GM19455 (cell line): ENCODE data around the gene PPARD.
"Not testable (repeated sequence)": the region's sequence is repeated elsewhere in the genome, so short reads cannot be mapped to it uniquely, and the experiment has no call there.

Experiments
- ATAC-seq: cut with Tn5 transposase; IDR thresholded peaks from one replicate; pipeline ENCODE4 v1.9.1; 2021; ENCODE audit not compliant: unreplicated experiment

Gene PPARD

DNA sequence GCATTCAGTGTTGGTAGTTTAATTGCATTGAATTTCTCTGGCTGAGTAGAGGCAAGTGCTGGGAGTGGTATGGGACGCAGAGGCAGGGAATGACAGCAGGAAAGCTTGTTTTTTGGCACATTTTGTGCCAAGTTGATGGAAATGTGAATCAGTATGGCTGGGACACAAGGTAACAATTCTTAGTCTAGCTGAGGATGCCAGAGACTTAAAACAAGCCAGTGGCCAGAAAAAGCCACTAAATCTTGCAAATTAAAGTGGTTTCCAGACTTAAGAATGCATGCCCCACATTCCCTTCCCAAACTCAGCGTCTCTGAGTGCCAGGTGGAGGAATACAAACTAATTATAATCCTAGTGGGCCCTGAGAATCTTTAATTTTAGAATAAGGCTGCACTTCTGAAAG is 35.9 kb downstream of the PPARD start:
- no peak for ATAC-seq

DNA sequence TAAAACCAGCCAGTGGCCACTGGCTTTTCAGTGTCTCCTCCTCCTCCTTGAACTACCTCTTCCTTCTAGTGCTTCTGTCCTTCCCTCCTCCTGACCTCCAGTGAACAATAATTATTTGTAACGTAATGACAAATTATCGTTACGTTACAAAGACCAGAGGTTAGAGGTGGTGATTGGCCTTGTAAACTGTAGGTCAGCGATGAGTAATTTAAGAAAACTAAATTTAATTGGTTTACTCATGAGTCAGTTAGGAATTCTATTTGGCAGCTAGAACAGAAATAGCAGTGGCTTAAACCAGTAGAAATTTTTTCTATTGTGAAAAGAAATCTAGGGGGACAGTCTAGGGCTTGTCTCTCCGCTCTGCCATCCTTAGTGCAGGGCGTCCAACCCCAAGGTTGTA is 38.8 kb downstream of the PPARD start:
- ATAC-seq: no peak

DNA sequence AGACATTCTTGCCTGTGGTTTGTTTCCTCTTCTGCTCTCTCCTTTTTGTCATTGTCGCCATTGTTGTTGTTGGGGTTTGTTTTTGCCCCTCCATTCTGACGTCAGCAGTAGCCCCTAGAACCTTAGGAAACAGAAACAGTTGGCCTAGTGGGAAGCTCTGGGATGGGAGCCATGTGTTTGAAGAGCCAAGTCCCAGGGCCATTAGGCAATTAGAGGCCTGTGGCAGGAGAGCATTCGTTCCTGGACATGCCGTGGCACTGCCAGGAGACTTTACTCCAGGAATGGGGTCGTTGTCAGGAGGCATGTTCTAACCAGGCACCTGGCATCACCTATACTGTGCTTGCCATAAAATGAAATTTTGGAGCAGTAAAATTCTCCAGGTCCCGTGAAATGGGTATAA is 39.7 kb downstream of the PPARD start:
- no peak for ATAC-seq

DNA sequence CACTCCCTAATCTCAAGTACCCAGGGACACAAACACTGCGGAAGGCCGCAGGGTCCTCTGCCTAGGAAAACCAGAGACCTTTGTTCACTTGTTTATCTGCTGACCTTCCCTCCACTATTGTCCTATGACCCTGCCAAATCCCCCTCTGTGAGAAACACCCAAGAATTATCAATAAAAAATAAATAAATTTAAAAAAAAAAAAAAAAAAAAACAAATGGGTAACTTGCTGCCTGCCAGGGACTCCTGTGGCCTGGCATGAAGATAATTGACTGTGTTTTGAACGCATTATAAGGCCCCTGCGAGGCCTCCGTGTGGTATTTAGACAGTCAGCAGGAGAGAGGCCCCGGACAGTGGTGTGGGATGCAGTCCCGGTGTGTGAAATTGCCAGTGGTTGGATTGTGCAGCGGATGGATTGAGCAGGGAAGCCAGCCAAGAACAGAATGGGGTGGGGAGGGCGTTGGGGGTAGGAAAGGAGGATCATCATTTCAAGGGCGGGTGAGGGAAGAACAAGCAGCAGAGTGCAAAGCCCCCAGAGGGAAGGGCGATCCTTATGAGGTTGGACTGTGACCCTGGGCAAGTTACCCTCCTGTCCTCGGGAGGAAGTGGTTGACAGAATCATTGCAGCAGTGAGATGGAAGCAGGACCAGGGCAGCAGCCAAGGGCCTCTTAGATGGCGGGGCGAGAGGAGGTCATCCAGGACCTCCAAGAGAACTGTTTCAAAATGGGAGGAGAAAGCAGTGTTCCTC is 43.3 kb downstream of the PPARD start:
- no peak for ATAC-seq

DNA sequence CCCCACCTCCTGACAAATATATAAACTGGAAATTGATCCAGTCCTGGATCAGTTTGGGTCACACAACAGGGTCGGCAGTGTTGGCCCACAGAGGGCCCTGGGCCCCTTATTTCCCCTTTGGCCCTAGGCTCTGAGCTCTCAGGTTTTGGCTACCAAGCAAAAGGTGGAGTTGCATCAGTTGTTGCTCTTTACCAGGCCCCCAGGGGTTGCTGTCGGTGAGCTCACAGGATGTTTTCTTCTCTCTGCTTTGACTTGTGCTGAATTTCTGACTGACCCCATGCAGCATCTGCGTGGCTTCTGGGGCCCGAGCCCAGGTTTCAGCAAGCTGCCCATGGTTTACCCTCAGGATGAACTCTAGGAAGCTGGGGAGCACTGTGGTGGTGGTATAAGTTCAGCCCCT is 44.6 kb downstream of the PPARD start:
- no peak for ATAC-seq

DNA sequence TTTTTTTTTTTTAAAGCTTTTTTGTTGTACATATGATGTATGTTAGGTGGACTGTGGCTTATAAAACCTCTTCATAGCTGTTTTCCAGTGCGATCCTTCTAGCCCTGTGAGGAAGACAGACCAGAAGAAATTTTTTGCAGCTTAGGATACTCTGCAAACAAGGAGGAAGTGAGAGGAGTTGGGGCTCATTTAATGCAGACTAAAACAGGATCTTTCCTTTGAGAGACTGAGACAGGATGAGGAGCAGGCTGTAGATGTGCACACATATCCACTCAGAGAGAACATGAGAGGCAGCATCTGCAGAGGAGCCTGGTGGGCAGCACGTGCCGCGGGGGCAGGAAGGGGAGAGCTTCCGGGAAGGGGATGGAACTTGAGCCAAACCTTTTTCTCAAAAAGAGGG is 45.7 kb downstream of the PPARD start:
- no peak for ATAC-seq

DNA sequence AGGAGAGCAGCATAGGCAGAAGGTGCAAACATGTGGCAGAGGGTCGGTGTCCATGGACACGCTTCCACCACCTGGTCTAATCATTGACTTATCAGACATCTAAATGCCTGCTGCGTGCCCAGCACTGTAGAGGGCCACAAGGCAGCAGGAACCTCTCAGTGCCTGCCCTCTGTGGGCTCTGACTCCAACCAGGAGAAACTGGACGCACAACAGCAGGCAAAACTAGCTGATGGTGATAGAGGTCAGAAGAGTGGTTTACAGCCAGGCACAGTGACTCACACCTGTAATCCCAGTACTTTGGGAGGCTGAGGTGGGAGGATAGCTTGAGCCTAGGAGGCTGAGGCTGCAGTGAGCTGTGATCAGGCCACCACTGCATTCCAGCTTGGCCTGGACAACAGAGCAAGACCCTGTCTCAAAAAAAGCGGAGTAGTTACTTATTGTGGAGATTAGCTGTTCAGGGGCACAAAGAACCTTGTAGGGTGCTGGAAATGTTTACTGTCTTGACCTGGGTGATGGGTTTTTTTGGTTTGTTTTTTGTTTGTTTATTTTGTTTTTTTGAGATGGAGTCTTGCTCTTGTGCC is 46.5 kb downstream of the PPARD start:
- ATAC-seq: no peak

DNA sequence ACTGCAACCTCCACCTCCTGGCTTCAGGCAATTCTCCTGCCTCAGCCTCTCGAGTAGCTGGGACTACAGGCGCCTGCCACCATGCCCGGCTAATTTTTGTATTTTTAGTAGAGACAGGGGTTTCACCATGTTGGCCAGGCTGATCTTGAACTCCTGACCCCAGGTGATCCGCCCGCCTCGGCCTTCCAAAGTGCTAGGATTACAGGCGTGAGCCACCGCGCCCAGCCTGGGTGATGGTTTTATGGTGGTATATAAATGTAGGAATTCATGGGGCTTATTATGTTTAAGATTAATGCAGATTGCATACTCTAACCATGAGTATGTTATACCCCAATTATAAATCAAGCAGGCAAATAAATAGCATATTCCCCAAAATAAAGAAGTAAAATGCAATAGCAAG is 47.0 kb downstream of the PPARD start:
- not testable (repeated sequence) for ATAC-seq

DNA sequence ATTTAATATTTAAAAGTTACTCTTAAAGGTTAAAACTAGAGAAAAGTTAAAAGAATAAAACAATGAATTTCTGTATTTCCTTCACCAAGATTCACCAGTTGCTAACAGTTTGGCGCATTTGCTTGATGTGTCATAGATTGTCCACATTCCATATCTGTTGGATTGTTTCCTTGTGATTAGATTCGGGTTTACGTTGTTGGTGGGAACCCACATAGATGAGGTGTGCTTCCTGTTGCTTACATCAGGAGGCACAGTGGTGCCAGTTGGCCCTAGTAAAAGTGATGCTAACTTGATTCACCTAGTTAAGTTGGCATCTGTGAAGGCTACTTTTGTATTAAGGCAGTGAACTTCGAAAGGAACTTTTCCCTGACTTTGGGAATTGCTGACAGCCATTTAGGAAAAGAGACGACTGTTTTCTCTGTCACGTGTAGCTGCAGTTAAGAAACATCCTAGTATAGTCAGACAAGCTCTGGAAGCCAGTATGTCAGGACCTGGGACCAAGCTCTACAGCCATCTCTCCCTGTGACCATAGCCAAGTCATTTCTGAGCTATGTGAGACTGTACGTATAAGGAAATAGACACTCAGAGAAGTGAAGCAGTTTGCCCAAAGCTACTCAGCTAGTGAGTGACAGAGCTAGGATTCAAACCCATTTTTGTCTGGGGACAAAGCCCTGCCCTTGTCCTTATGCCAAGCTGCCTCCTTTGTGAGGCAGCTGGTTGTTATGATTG is 49.0 kb downstream of the PPARD start:
- no peak for ATAC-seq

DNA sequence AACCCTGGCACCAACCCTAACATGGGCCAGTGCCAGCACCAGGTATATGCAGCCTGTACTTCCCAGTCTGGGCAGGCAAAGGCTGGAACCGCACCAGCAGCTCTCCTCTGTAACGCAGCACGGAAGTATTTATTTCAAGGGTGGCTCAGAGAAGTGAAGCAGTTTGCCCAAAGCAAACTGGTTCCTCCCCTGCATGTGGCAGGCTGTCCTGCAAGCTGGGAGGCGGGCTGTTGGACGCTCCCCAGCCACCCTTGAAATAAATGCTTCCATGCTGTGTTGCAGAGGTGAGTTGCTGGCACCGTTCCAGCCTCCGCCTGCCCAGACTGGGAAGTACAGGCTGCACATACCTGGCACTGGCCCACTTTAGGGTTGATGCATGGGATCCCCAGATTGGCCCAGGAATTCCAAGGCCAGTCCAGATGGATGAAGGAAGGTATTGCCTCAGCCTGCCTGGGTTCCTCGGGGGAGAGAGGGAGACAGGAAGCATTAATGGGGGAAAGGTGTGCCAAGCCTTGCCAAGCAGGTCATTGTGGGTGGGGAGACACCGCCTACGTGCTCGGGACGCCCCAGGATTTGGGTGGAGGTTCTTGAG is 49.8 kb downstream of the PPARD start:
- no peak for ATAC-seq

DNA sequence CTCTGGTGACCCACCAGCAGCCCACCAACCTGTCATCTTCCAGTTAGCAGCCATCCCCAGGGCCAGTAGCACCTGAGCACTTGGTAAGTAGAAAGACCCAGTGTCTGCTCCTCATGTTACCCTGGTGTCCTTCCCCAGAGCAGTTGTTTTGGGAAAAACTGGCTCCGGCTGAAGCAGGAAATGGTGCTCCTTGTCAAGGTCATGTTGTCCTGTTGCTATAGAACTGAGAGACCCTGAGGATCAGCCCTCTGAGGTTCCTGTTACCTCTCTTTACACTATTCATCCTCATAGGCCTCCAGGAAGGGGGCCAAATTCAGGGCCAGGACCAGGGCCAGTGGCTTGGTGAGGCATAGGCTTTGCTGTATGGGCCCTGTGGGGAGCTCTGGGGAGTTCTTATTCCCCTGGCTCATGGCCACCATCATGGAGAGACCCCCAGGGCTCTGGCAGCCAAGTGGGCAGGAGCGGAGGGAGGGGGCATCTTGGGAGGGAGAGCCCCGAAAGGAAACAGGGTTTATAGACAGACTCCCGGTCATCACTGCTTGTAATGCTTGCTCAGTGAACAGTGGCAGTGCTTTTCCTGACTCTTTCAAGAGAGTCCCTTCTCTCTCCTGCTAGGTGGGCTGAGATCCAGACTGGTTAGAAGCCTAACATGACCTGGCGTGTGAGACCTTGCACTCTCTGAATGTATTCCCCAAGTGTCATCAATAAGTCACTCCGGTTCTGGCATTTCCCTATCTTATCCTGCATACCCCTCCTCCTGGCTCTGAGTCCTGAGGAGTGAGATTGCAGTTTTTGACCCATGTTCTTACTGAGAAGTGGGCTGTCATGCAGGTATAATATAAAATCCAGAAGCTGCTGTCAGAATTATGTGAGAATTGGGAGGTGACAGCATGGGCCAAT is 50.7 kb downstream of the PPARD start:
- no peak for ATAC-seq

DNA sequence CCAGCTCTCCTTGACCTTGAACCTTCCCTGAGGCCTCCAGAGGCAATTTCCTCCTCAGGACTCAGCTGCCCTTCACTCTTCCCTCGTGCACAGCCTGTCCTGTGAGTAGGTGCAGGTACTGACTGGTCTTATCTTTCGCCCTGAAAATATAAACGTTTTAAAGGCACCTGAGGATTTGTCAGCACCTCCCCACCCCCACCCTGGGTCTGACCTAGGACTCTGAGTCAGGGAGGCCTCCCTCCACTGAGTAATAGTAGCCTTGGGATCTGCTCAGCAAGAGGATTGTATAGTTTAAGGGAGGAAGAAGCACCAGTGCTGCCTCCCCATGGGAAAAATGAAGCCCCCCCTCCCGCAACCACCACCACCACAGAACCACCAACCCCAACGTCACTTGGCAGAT is 54.6 kb downstream of the PPARD start:
- ATAC-seq: no peak

DNA sequence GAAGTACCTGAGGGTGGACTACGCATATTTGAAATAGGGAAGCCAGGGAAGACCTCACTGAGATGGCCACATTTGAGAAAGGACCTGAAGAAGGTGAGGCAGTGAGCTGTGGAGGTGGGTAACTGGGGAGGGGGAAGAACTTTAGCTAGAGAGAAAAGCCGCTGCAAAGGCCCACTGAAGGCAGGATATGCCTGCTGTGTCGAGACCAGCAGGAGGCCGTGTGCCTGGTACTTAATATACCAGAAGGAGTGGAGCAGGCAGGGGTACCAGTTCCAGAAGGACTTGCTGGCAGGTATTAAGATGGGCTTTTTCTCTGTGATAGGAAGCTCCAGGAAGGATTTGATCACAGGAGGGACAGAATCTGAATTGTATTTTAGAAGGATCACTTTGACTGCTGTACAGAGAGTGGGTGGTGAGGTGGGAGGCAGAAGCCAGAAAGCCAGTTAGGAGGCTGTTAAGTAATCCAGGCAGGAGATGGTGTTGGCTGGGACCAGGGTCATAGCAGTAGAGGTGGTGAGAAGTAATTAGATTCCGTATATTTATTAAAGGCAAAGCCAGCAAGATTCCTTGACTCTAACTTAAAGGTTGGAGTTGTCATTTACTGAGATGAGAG is 55.6 kb downstream of the PPARD start:
- ATAC-seq: no peak

DNA sequence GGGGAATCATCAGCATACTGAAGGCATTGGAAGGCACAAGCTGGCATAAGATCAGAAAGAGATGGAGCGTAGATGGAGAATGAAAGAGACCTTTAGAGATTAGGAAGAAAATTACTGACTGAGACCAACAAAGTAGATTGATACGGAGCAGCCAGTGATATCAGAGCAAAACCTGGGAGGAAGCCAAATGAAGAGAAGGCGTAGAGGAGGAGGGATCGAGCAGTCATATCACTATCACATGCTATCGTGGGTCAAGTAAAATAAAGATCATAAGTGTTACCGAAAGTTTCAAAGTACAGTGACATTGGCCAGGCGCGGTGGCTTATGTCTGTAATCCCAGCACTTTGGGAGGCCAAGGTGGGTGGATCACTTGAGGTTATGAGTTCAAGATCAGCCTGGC is 56.2 kb downstream of the PPARD start:
- no peak for ATAC-seq

DNA sequence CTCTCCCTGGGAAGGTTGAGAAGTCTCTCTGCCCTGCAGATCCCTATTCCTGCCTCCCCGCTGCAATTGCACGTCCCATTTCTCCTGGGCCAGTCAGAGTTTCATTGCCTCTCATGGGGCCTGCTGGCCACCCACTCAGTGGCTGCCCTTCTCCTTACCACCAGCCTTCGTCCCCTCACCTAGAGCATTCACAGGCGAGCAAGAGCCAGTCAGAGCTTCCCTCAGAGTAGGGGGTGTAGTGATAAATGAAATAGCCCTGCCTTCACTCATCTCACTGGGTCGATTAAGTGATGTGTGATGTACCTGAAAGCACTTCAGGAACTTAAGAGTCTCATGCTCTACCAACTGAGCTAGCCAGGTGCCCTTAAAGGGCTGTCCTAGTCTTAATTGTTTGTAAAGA is 57.8 kb downstream of the PPARD start:
- ATAC-seq: no peak

DNA sequence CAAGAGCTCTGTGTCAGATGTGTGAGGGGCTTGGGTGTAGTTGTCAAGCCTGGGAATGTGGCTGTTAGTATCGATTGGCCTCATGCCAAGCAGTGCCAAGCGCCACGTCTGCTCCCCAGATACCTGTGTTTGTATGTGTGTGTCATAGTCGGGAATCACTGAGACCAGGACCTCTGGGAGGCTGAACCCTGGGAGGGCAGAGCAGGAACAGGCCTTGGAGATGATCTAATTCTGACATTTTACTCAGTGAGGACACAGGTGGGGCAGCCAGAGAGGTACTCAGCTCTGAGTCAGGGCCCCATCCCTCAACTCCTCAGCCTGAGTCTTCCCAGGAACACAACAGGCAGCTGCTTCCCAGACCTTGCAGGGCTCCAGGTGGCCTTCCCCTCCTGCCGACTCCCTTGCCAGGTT is 58.5 kb downstream of the PPARD start:
- ATAC-seq: no peak

DNA sequence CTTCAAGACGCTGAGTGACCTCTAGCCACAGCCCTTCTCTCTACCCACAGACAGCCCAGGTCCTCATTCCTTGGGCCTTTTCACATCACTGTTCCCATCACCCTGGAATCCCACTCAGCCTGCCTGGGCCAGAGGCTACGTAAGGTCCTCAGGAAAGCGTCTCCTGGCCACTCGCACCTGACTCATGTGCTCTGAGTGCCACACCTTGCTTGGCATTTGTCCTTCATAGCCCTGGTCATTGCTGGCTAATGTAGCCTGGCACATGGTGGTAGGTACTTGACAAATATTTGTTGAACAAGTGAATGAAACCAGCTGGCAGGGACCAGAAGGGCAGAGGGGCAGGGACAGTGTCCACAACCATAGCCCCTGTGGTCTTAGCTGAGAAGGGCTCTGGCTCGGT is 59.2 kb downstream of the PPARD start:
- ATAC-seq: no peak

DNA sequence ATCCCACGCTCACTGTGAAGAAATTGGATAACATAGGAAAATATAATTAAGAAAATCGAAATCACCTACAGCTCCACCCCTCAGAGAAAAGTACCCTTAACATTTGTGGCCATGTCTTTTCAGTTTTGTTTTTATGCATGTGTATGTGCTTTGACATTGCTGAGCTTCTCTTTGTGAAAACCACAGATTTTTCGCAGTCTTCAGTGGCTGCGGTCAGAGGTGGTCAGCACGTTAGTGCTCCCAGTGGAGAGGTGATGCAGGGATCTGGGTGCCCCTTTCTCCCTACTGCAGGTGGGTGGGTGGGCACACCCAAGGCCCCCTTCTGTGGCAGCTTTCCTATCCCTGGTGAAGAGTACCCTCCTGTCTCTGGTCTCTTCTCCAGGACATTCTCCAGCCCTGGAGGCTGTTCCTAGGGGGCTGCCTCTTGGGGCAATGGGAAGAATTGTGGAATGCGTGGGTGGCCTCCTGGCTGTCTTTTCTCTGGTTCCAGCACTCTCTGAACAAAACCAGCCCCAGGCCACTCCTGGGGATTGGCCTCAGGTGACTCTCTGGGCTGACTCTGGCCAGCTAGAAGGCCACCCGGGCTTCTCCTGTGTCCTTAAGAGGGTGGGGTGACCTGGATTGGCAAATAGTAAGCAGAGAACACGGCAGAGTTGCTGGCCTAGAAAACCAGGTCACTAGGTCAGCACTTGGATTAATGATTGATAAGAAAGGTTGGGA is 59.9 kb downstream of the PPARD start:
- ATAC-seq: no peak

DNA sequence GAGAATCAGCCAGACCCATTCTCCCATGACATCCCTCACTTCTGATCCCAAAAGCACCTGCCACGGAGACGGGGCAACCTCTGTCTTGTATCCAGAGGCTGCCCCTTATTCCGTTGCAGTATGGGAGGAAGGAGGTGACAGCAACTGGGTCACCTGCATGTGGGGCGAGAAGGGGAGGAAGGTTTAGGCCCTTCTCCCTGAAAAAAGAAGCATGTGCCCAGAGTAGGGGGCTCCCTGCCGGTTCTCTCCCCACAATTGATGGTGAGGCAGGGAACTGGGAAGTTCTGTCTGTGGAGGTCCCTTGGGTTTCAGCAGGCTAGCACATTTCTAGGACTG is 60.5 kb downstream of the PPARD start:
- ATAC-seq: no peak
